GM12878 (cell line): ENCODE data around the gene TRPV6. TPM values are rescaled to one million over a fixed set of nuclear protein-coding genes. Genes with fewer than 3 reads are reported as not detected.

Experiments used
- ATAC-seq: fragments of 200-7000 bp; cut with Tn5 transposase; 3 replicates; pipeline ENCODE4 v1.9.1; 2020; ENCODE audit warnings: mild to moderate bottlenecking, moderate library complexity
- BruUV-seq: library from RNA; stranded (reverse); fragments of 400-500 nt; replicated peaks from 2 replicates; lab custom pipeline; 2021; lab: Mats Ljungman, UMichigan
- CTCF ChIA-PET: fragments of 300-600 bp; sonication (Branson Sonifier 250); formaldehyde crosslinking; extraction: SDS; loops from one replicate; lab custom pipeline; 2021; ENCODE audit warnings: inconsistent platforms; lab: Yijun Ruan, JAX
- POLR2A ChIA-PET: fragments of 350-600 bp; formaldehyde crosslinking; extraction: SDS; loops from one replicate; lab custom pipeline; 2021; ENCODE audit warnings: inconsistent platforms; lab: Charles Lee
- RAD21 ChIA-PET: fragments of 300-600 bp; sonication (Branson Sonifier 250); formaldehyde crosslinking; loops from one replicate; lab custom pipeline; 2023; ENCODE audit warnings: antibody characterized with exemption; ENCODE audit not compliant: unreplicated experiment; lab: Charles Lee
- SMC1A ChIA-PET: fragments of 300-600 bp; sonication (Branson Sonifier 250); formaldehyde crosslinking; loops from one replicate; lab custom pipeline; 2023; ENCODE audit not compliant: unreplicated experiment, uncharacterized antibody; lab: Charles Lee
- DNase-seq: peaks from one replicate; pipeline ENCODE4 v3.0.0-alpha.2; 2011; ENCODE audit warnings: low read depth, low spot score
- FAIRE-seq: peaks from 3 replicates; lab custom pipeline; 2011; peaks lifted over from hg19 to GRCh38; lab: Jason Lieb, UNC
- H2AFZ ChIP-seq: 2 replicates; pipeline ENCODE4 v1.6.0; 2011; ENCODE audit warnings: low read depth, low read length, control low read depth; ENCODE audit not compliant: control insufficient read depth
- H3K27ac ChIP-seq: 2 replicates; pipeline ENCODE4 v1.5.1; 2011; ENCODE audit warnings: control low read depth; ENCODE audit not compliant: control insufficient read depth, insufficient read depth
- H3K27me3 ChIP-seq, 2 experiments: replicated peaks in 1 of 2; 2 replicates each; pipeline versions ENCODE4 v1.6.0 to v1.6.1; 2011; ENCODE audit warnings: low read length in 1 of 2; ENCODE audit not compliant: control insufficient read depth in 2 of 2, insufficient read depth in 2 of 2
- H3K36me3 ChIP-seq, 2 experiments: 2 replicates each; pipeline ENCODE4 v1.5.1; 2011; ENCODE audit warnings: low read length in 1 of 2; ENCODE audit not compliant: control insufficient read depth in 2 of 2, insufficient read depth in 2 of 2
- H3K4me1 ChIP-seq: 2 replicates; pipeline ENCODE4 v1.6.1; 2011; ENCODE audit warnings: mild to moderate bottlenecking, low read length, moderate library complexity, mixed read lengths; ENCODE audit not compliant: control insufficient read depth, insufficient read depth
- H3K4me2 ChIP-seq: 2 replicates; pipeline ENCODE4 v1.6.0; 2011; ENCODE audit warnings: control low read depth; ENCODE audit not compliant: control insufficient read depth, insufficient read depth
- H3K4me3 ChIP-seq: fragments of 200-600 bp; sonication (generic); 2 replicates; pipeline ENCODE4 v1.5.1; 2016
- H3K79me2 ChIP-seq: 2 replicates; pipeline ENCODE4 v1.6.0; 2011; ENCODE audit warnings: low read length; ENCODE audit not compliant: control insufficient read depth, insufficient read depth
- H3K9ac ChIP-seq: 2 replicates; pipeline ENCODE4 v1.8.0; 2011; ENCODE audit warnings: low read length, control low read depth, mixed read lengths; ENCODE audit not compliant: control insufficient read depth, insufficient read depth
- H3K9me3 ChIP-seq: replicated peaks from 3 replicates; pipeline ENCODE4 v1.5.1; 2011; ENCODE audit warnings: mild to moderate bottlenecking, low read length; ENCODE audit not compliant: control insufficient read depth, insufficient read depth
- H4K20me1 ChIP-seq: 2 replicates; pipeline ENCODE4 v1.6.0; 2011; ENCODE audit not compliant: control insufficient read depth, insufficient read depth
- ATF3 ChIP-seq: IDR thresholded peaks from 2 replicates; pipeline ENCODE4 v1.6.1; 2011; ENCODE audit warnings: low read depth, mild to moderate bottlenecking, low read length, moderate library complexity, borderline replicate concordance; ENCODE audit errors: extremely low read depth
- CHD2 ChIP-seq: IDR thresholded peaks from 2 replicates; pipeline ENCODE4 v1.6.1; 2011; ENCODE audit warnings: low read depth, low read length, improper control_type of control experiment, borderline replicate concordance
- CREB1 ChIP-seq: IDR thresholded peaks from 2 replicates; pipeline ENCODE4 v1.6.1; 2012; ENCODE audit warnings: low read depth, mild to moderate bottlenecking, inconsistent platforms
- E4F1 ChIP-seq: fragments of 450-650 bp; IDR thresholded peaks from 2 replicates; pipeline ENCODE4 v1.6.1; 2018; ENCODE audit warnings: borderline replicate concordance, mild to moderate bottlenecking; ENCODE audit not compliant: partially characterized antibody
- ETV6 ChIP-seq, 2 experiments: fragments of 450-650 bp in 1 of 2; IDR thresholded peaks in 1 of 2; conservative IDR thresholded peaks in 1 of 2; 2 replicates each; pipeline ENCODE4 v1.6.1; 2014; ENCODE audit warnings: antibody characterized with exemption in 1 of 2, borderline replicate concordance in 1 of 2, low read depth in 1 of 2, mild to moderate bottlenecking in 1 of 2, moderate library complexity in 1 of 2
- NBN ChIP-seq: fragments of 450-650 bp; IDR thresholded peaks from 2 replicates; pipeline ENCODE4 v1.6.1; 2016
- PRDM15 ChIP-seq: fragments of 450-650 bp; formaldehyde crosslinking; IDR thresholded peaks from 2 replicates; pipeline ENCODE4 v1.4.0; 2020; ENCODE audit warnings: mild to moderate bottlenecking, moderate library complexity
- RCOR1 ChIP-seq: conservative IDR thresholded peaks from 2 replicates; pipeline ENCODE4 v1.6.1; 2012; ENCODE audit warnings: low read depth, low read length, improper control_type of control experiment
- RFX5 ChIP-seq: IDR thresholded peaks from 2 replicates; pipeline ENCODE4 v1.6.1; 2011; ENCODE audit warnings: low read depth, low read length, improper control_type of control experiment
- SKIL ChIP-seq: fragments of 450-650 bp; IDR thresholded peaks from 2 replicates; pipeline ENCODE4 v1.6.1; 2017; ENCODE audit warnings: mild to moderate bottlenecking, low read depth, inconsistent platforms; ENCODE audit not compliant: poor library complexity, severe bottlenecking
- WRNIP1 ChIP-seq: IDR thresholded peaks from 2 replicates; pipeline ENCODE4 v1.6.1; 2011; ENCODE audit warnings: low read depth, low read length, improper control_type of control experiment, borderline replicate concordance
- ZBED1 ChIP-seq: IDR thresholded peaks from 2 replicates; pipeline ENCODE4 v1.6.1; 2016; ENCODE audit warnings: borderline replicate concordance
- ZNF274 ChIP-seq: IDR thresholded peaks from one replicate; pipeline ENCODE4 v1.8.0; 2011; ENCODE audit not compliant: insufficient read length, insufficient read depth
- WGBS: methylation state at CpG from one replicate; pipeline ENCODE4 v1.1.6; 2016; ENCODE audit warnings: low lambda C conversion rate; ENCODE audit not compliant: insufficient replicate concordance, insufficient coverage; ENCODE audit errors: missing lambda C conversion rate; 5-methylcytosine and 5-hydroxymethylcytosine counted together
- in situ Hi-C: fragments of 300-500 bp; cut with MboI; formaldehyde crosslinking; loops from 9 replicates; pipeline ENCODE4 v1.14.3; 2018; ENCODE audit warnings: mixed read lengths
- intact Hi-C: fragments of 100-400 bp; cut with micrococcal nuclease; formaldehyde crosslinking; loops from one replicate; pipeline ENCODE4 v1.14.2; 2022; ENCODE audit not compliant: unreplicated experiment
- polyA plus RNA-seq, 11 experiments: library from polyadenylated mRNA; depleted of rRNA in 4 of 11; unstranded in 6 of 11; stranded (reverse) in 5 of 11; fragments of >200 nt; fragmentation: Nextera tagmentation in 4 of 11; fragmentation: Illumina TruSeq in 1 of 11; extraction: Ambion mirVana in 4 of 11; extraction: Trizol in 1 of 11; gene quantifications; 1 replicate in 1 of 11; 2 replicates in 10 of 11; pipeline versions ENCODE4 v1.2.1 to v1.2.3, GENCODE V29; 2011 to 2016; ENCODE audit warnings: inconsistent platforms in 2 of 11, missing spikeins in 2 of 11, low read depth in 1 of 11
- total RNA-seq, 4 experiments: library from RNA; depleted of rRNA in 3 of 4; stranded (reverse); fragments of >200 nt in 3 of 4; fragmentation: Illumina TruSeq in 1 of 4; extraction: Trizol in 1 of 4; gene quantifications; 2 replicates each; pipeline versions ENCODE4 v1.2.1 to v1.2.3, GENCODE V29; 2013 to 2021

TRPV6 gene
- total and polyA plus RNA-seq, 10 of the 15 experiments (the other 5 are each of a cell fraction or from before 2014, with no cell fraction given) = not detected

- TF ChIP-seq ATF3 (no peak), CREB1 (no peak), RFX5 (no peak)
Observed at GRCh38 chr7:142884286-142884640, 1.3 kb downstream of the TRPV6 start (continued).

GRCh38 chr7:142883571-142884285 is 1.8 kb downstream of the TRPV6 start:
- no peaks in the 10 kb centered on the region for H4K20me1 ChIP-seq
- no peaks in the 10 kb centered on the region for H3K4me1 ChIP-seq
- H3K79me2 ChIP-seq = no peaks in the 10 kb centered on the region
- ATAC-seq (no peak), FAIRE-seq (no peak), DNase-seq (no peak)
- H3K9me3 ChIP-seq = no peaks in the 10 kb centered on the region
- in situ Hi-C loops = no loop called here
- H3K27me3 ChIP-seq = 0 out of 4 replicates have a peak, but pooled peaks cover 0 to 2% of the 10 kb centered on the region in 2 experiments
- ChIA-PET POLR2A (no interaction called here), RAD21 (no interaction called here), CTCF (interaction anchor here (3.1 to 7.1 kb wide), 2 partner anchors 11 to 120 kb away, joined by 18 to 123 read pairs; no protein-coding TSS in a partner anchor), SMC1A (interaction anchor here (4.6 kb wide), 1 partner anchor 118 kb away, joined by 39 read pairs; no protein-coding TSS in a partner anchor)
- no peak overlapping the region for H3K4me2 ChIP-seq
- no peak overlapping the region for H2AFZ ChIP-seq
- intact Hi-C loops = no loop called here
- BruUV-seq = no TSS peak
- 51% methylated on average over 7 of the region's 7 CpGs for WGBS
- no peak overlapping the region for H3K9ac ChIP-seq
- no peak overlapping the region for H3K4me3 ChIP-seq
- no peaks in the 10 kb centered on the region for H3K36me3 ChIP-seq
- H3K27ac ChIP-seq = no peak overlapping the region
- TF ChIP-seq NBN = no peak
- TF ChIP-seq E4F1 = no peak
- TF ChIP-seq SKIL = no peak
- TF ChIP-seq RCOR1 = no peak
- TF ChIP-seq ETV6 (conservative IDR thresholded peaks at IDR 0.05 in 1 of 2, IDR thresholded peaks at IDR 0.05 in 1 of 2; ENCODE audit: borderline replicate concordance in 1 of 2, low read depth in 1 of 2) = no peak
- TF ChIP-seq CHD2 = no peak
- no peak for TF ChIP-seq ZBED1
- TF ChIP-seq ZNF274 = no peak
- TF ChIP-seq PRDM15 (CRISPR knock-in tag) = no peak
- no peak for TF ChIP-seq WRNIP1
